ENCODE measurements around the gene SUFU. TPM values are rescaled to one million over a fixed set of nuclear protein-coding genes. Genes with fewer than 3 reads are reported as not detected.

SUFU gene
- total RNA-seq, 2 donors from 2014 or later: 8.0 to 9.3 TPM

- ATAC-seq (no peak), DNase-seq (no peak)
- intact Hi-C loops (cut with DNase I, micrococcal nuclease): loop anchor here (5.0 to 10.0 kb wide), 3 partner anchors 73 to 188 kb away; partner anchors contain the start of genes ACTR1A (in 1 of the 2) and SUFU (in 1 of the 2)
Measured at GRCh38 chr10:102580230-102580629, 76.5 kb downstream of the SUFU start.

- intact Hi-C loops (cut with DNase I, micrococcal nuclease): loop anchor here (5.0 to 10.0 kb wide), 3 partner anchors 74 to 189 kb away; partner anchors contain the start of genes ACTR1A (in 1 of the 2) and SUFU (in 1 of the 2)
- ATAC-seq: no peak
Measured at GRCh38 chr10:102581401-102581800, 77.6 kb downstream of the SUFU start.

GRCh38 chr10:102581981-102582580, 78.3 kb downstream of the SUFU start:
- ATAC-seq: no peak
- DNase-seq: no peak
- intact Hi-C loops (cut with DNase I, micrococcal nuclease): loop anchor here (5.0 to 10.0 kb wide), 3 partner anchors 75 to 190 kb away; partner anchors contain the start of genes ACTR1A (in 1 of the 2) and SUFU (in 1 of the 2)

More at GRCh38 chr10:102581401-102581800, 77.6 kb downstream of the SUFU start:
- no peak for DNase-seq

- DNase-seq (peak; percentile 78 to 90), ATAC-seq (peak; percentile 97)
- intact Hi-C loops (cut with DNase I, micrococcal nuclease): loop anchor here (5.0 to 10.0 kb wide), 3 partner anchors 76 to 191 kb away; partner anchors contain the start of genes ACTR1A (in 1 of the 2) and SUFU (in 1 of the 2)
Measured at GRCh38 chr10:102583435-102584417, 80.0 kb downstream of the SUFU start.

GRCh38 chr10:102585026-102585425, 81.3 kb downstream of the SUFU start:
- DNase-seq: no peak

GRCh38 chr10:102586858-102587257, 83.1 kb downstream of the SUFU start:
- intact Hi-C loops (cut with DNase I, micrococcal nuclease): loop anchor here in 1 of 2 donors (10.0 kb wide), 1 partner anchor 82 kb away; the partner anchor contains the start of genes ACTR1A and SUFU
- ATAC-seq (no peak), DNase-seq (no peak)

More at GRCh38 chr10:102585026-102585425, 81.3 kb downstream of the SUFU start:
- ATAC-seq: no peak
- intact Hi-C loops (cut with DNase I, micrococcal nuclease): loop anchor here in 1 of 2 donors (10.0 kb wide), 1 partner anchor 80 kb away; the partner anchor contains the start of genes ACTR1A and SUFU

GRCh38 chr10:102588875-102589274, 85.1 kb downstream of the SUFU start:
- no peak for ATAC-seq
- intact Hi-C loops (cut with DNase I, micrococcal nuclease): loop anchor here in 1 of 2 donors (10.0 kb wide), 1 partner anchor 84 kb away; the partner anchor contains the start of genes ACTR1A and SUFU
- DNase-seq: no peak

- peak; percentile 43 for ATAC-seq
Measured at GRCh38 chr10:102593074-102593803, 89.5 kb downstream of the SUFU start.

GRCh38 chr10:102593804-102594079, 90.0 kb downstream of the SUFU start:
- ATAC-seq (no peak), DNase-seq (no peak)
- intact Hi-C loops (cut with DNase I, micrococcal nuclease): no loop called here

More at GRCh38 chr10:102593074-102593803, 89.5 kb downstream of the SUFU start:
- intact Hi-C loops (cut with DNase I, micrococcal nuclease): no loop called here
- no peak for DNase-seq

- intact Hi-C loops (cut with DNase I, micrococcal nuclease): no loop called here
- ATAC-seq: no peak
- DNase-seq: no peak
Measured at GRCh38 chr10:102595293-102595692, 91.5 kb downstream of the SUFU start.

- intact Hi-C loops (cut with DNase I, micrococcal nuclease): no loop called here
- ATAC-seq (no peak), DNase-seq (no peak)
Measured at GRCh38 chr10:102595897-102596296, 92.1 kb downstream of the SUFU start.

- peak in 1 of 2 donors; percentile 48 for DNase-seq
- intact Hi-C loops (cut with DNase I, micrococcal nuclease): no loop called here
- ATAC-seq: peak; percentile 94
Measured at GRCh38 chr10:102596506-102596971, 92.8 kb downstream of the SUFU start.

GRCh38 chr10:102597131-102597991, 93.6 kb downstream of the SUFU start:
- intact Hi-C loops (cut with DNase I, micrococcal nuclease): no loop called here
- ATAC-seq (no peak), DNase-seq (no peak)

- intact Hi-C loops (cut with DNase I, micrococcal nuclease): no loop called here
- DNase-seq: no peak
- no peak for ATAC-seq
Measured at GRCh38 chr10:102598243-102598642, 94.5 kb downstream of the SUFU start.

GRCh38 chr10:102599565-102600327, 96.0 kb downstream of the SUFU start:
- ATAC-seq (no peak), DNase-seq (no peak)
- intact Hi-C loops (cut with DNase I, micrococcal nuclease): no loop called here

GRCh38 chr10:102600816-102601215, 97.0 kb downstream of the SUFU start:
- DNase-seq (no peak), ATAC-seq (no peak)
- intact Hi-C loops (cut with DNase I, micrococcal nuclease): no loop called here

GRCh38 chr10:102601639-102602038, 97.9 kb downstream of the SUFU start:
- intact Hi-C loops (cut with DNase I, micrococcal nuclease): no loop called here
- DNase-seq (no peak), ATAC-seq (no peak)
